Fibroblast of mammary gland (primary cell): Measurements from ENCODE around the gene MLLT1.

Experiments
- DNase-seq: peaks from one replicate; pipeline ENCODE4 v3.0.0-alpha.2; 2010; ENCODE audit warnings: low read depth
- H3K4me3 ChIP-seq: 2 replicates; pipeline ENCODE4 v1.5.1; 2011; ENCODE audit warnings: low read depth, mild to moderate bottlenecking, low read length, moderate library complexity; ENCODE audit not compliant: control insufficient read depth
- TF ChIP-seq, protein P1 (sequence below): conservative IDR thresholded peaks from 2 replicates; pipeline ENCODE4 v1.5.1; 2011; ENCODE audit warnings: low read depth, low read length, inconsistent platforms; ENCODE audit not compliant: control insufficient read depth, insufficient read depth

Gene MLLT1

DNA sequence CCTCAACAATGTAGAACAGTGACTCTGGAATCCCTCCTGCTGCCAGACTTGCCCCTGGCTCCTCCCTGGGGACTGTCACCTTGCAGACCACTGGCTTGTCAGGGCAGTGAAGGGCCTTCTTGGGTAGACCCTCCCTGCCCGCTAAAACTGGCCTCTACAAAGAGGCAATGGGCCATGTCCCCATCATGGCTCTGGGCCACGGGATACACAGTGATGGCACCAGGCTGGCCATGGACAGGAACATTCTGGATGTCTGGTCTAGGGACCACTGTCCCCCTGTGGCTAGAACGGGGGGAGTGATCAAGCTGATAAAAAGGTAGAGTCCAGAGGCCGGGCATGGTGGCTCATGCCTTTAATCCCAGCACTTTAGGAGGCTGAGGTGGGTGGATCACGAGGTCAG lies 83.4 kb downstream of the MLLT1 start:
- no peak overlapping the region for H3K4me3 ChIP-seq
- DNase-seq: no peak
- TF ChIP-seq, protein P1, sequence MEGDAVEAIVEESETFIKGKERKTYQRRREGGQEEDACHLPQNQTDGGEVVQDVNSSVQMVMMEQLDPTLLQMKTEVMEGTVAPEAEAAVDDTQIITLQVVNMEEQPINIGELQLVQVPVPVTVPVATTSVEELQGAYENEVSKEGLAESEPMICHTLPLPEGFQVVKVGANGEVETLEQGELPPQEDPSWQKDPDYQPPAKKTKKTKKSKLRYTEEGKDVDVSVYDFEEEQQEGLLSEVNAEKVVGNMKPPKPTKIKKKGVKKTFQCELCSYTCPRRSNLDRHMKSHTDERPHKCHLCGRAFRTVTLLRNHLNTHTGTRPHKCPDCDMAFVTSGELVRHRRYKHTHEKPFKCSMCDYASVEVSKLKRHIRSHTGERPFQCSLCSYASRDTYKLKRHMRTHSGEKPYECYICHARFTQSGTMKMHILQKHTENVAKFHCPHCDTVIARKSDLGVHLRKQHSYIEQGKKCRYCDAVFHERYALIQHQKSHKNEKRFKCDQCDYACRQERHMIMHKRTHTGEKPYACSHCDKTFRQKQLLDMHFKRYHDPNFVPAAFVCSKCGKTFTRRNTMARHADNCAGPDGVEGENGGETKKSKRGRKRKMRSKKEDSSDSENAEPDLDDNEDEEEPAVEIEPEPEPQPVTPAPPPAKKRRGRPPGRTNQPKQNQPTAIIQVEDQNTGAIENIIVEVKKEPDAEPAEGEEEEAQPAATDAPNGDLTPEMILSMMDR: no peak

DNA sequence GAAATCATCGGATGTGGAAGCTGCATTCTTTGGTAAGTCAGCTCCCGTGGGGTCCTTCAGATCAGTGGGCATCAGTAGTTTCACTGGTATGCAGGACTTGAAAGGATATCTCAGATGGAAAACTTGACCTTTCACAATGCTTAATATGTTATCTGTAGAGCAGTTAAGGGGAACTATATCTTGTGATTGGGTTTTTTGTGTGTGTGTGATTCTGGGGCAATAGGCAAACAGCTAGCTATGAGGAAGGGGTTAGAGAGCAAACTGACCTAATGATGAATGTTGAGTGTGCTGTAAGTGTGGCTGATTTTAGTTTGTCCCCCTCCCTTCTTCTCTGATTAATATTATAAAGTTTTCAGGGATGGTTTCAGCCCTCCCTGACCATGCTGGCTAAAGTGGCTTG lies 91.0 kb downstream of the MLLT1 start:
- no peak overlapping the region for H3K4me3 ChIP-seq
- DNase-seq: no peak
- TF ChIP-seq, protein P1: no peak

DNA sequence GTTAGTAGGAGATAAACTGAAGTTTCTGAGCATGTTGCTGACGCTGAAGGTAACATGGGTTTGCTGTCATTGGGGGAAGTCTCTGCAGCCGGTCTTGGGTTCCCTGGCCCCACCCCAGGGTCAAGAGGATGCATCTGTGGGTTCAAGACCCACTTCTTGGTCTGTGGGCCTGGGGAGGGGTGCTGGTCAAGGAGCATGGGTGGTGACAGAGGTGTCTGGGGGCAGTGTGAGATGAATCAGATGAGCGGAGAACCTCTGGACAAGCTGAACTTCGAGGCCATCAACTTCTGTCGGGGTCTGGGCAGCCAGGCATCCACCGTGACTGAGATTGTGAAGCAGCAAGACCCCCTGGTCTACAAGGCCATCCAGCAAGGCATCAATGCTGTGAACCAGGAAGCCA lies 92.4 kb downstream of the MLLT1 start:
- H3K4me3 ChIP-seq: no peak overlapping the region
- TF ChIP-seq, protein P1: no peak
- no peak for DNase-seq

DNA sequence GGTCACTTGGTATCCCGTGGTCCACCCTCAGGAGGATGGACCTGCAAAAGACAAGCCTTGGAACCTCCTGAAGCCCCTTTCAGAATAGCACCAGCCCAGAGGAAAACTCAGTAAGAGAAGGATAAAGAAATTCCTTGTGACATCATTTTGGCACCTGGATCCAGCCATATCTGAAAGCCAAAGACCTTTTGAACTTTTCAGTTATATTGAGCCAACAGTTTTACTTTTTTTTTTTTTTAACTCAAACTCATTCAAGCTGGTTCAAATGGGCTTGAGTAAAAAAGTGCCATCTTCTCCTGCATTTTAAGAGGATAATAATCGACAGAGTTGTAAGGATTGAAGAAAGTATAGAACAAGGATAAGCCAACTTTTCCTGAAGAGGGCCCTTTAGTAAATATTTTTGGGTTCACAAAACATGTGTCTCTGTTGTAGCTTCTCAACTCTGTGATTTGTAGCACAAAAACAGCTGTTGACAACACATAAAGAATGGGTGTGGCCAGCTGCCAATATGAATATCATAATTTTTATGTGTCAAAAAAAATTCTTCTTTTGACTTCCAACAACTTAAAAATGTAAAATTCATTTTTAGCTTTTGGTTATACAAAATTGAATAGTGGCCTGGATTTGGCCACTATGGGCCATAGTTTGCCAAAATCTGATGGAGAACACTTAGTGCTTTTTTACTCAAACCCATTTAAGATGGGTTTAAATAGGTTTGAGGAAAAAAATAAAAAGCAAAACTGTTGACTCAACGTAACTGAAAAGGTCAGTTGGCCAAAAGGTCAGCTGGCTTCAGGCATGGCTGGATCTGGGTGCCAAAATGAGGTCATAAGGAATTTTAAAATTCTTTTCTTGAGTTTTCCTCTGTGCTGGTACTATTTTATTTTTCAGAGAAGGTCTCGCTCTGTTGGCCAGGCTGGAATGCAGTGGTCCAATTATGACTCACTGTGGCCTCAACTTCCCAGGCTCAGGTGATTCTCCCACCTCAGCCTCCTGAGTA lies 93.6 kb downstream of the MLLT1 start:
- H3K4me3 ChIP-seq: no peak overlapping the region
- TF ChIP-seq, protein P1: no peak
- DNase-seq: no peak

DNA sequence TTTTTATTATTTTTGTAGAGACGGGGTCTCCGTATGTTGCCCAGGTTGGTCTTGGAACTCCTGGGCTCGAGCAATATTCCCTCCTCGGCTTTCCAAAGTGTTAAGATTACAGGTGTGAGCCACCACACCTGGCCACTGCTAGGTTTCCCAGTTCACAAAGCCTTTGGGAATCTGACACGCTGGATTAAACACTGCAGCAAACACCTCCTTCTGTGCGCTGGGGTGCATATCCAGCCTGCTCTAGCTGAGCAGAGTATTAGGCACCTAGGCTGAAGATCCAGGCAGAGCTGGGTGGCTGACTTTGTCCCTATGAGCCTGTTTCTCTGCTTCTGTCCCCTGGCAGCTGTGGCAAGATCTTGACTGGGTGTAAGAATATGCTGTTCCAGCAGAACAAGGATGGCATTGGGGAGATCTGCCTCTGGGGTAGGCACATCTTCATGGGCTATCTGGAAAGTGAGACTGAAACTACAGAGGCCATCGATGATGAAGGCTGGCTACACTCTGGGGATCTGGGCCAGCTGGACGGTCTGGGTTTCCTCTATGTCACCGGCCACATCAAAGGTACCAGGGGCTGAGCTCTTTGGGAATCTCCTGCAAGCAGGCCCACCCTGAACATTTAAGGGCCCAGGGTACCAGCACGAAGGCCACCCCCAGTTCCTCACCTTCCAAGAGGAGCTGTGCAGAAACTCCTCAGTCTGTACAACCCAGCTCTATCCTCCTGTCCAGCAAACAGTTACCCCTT lies 94.5 kb downstream of the MLLT1 start:
- TF ChIP-seq, protein P1: no peak
- no peak overlapping the region for H3K4me3 ChIP-seq

DNA sequence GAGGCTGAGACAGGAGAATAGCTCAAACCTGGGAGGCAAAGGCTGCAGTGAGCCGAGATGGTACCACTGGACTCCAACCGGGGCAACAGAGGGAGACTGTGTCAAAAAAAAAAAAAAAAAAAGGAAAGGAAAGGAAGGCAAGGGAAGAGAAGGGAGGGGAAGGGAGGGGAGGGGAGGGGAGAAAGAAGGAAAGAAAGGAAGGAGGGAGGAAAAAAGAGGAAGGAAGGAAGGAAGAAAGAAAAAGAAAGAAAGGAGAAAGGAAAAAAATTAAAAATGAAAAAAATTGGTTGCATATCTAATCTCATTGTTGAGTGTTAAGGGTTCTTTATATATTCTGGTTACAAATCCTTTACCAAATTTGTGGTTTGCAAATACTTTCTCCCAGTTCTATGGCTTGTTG lies 98.7 kb downstream of the MLLT1 start:
- no peak overlapping the region for H3K4me3 ChIP-seq
- no peak for DNase-seq
- TF ChIP-seq, protein P1: no peak

More for the DNA sequence above, 94.5 kb downstream of the MLLT1 start:
- no peak for DNase-seq
